ENCODE results near the gene UBE3B.

UBE3B gene

DNA sequence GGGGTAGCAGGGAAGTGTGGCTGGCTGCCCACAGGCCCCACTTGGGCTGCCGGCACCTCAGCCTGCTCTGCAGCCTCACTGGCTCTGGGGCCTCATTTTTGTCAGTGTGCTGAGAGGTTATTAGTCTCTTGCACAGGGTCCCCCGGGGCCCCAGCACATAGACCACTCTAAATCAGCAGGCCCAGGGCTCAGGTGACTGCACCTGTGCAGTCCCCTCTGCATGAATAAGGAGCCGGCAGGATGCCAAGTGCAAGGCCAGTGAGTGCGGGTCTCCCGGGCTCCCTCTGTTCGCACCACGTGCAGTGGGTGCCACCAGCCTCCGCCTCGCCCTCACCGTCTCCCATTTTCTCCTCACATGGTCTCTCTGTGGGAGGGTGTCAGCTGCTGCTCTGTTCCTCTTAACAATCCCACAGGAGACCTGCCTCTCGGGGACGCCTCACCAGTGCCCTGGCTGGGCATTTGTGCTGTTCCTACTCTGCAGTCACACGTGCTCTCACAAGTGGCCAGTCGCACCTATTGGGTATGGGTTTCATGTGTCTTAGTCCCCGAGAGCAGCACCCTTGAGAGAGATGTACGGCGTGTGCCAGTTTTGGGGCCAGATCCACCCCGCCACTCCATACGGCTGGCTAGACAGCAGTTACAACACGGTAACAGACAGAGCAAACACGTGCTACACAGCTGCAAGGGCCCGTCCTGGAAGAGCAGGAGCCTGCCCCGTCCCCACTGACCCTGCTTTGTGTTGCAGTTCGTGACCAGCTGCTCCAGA, 55.5 kb downstream of the UBE3B start:
- DNase-seq, result no peak

GRCh38 chr12:109533487-109533740, 56.0 kb downstream of the UBE3B start:
- DNase-seq, result no peak

- DNase-seq, result no peak
These were observed 57.0 kb downstream of the UBE3B start for GRCh38 chr12:109534456-109534855.

- DNase-seq, result no peak
These were observed 57.9 kb downstream of the UBE3B start for GRCh38 chr12:109535231-109535862.

- DNase-seq, result no peak
These were observed 58.4 kb downstream of the UBE3B start for GRCh38 chr12:109535863-109536250.

DNA sequence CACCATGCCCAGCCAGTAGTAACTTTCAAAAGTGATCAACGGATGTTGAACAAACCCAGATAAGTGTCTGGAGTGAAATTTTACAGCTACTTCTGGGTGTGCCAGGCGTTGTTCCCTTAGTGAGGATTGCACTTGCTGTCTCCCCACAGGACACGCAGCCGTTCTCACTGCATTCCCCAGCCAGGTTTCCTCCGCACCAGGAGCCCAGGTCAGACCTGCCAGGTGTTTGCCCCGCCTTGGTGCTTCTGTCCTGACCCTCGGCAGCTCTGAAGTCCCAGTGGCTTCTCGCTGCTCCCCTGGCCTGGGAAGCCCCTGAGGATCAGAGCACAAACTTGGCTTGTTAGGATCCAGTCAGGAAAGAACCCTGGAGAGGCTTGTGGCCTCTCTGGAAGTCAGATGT, 59.7 kb downstream of the UBE3B start:
- no peak for DNase-seq

GRCh38 chr12:109538191-109538863, 60.9 kb downstream of the UBE3B start:
- no peak for DNase-seq

DNA sequence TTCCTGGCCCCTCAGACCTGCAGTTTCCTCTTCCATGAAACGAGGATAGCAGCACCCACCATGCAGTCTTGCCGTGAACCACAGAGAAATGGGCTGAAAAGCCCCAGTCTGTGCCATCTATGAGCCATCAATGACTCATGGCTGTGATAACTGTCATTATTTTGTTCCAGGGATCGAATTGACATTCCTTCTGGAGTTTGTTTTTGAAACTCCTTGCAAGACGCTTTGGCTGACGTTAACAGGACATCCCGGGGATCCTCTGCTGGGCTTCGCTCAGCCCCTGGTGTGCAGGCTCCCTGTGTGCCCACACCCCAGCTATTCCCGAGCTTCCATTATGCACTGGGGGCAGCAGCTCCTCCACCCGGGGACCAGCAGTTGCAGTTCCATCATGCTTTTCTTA, 62.1 kb downstream of the UBE3B start:
- no peak for DNase-seq

DNA sequence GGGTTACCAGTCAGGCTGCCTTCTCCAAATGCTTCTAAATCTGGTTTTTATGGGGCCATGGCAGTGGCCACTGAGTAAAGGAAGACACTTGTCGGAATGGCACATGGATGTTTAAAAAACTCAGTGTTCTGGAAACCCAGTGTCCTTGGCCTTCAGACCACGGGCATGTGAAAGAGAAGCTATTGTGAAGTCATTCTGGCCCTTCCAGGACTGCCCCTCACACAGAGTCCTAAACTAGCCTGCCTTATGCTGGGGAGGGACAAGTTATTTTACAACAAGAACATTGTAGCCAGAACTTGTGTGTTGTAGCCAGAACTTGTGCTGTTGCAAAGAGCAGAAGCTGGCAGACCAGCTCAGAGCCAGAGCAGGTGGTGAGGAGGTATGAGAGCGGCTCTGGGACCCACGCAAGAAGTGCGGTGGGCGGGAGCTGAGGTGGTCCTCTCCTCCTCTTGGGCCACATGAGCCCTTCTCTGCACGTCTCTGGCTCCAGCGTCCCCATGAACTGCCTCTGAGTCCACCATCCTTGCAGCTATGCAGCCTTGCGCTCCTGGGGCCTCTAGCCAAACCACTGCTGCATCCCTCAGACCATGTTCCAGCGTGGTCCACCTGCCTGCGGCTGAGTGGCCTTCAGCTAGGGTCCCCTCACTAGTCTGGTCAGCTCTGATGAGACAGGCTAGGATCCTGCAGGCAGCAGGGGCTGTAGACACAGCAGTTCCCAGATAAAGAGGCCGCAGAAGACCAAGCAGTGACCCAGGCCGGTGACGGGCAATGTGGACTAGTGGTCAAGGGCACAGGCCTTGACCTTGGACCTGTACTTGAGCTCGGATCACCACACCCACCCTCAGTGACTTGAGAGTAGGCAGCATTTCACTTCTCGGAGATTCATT, 63.3 kb downstream of the UBE3B start:
- no peak for DNase-seq

DNA sequence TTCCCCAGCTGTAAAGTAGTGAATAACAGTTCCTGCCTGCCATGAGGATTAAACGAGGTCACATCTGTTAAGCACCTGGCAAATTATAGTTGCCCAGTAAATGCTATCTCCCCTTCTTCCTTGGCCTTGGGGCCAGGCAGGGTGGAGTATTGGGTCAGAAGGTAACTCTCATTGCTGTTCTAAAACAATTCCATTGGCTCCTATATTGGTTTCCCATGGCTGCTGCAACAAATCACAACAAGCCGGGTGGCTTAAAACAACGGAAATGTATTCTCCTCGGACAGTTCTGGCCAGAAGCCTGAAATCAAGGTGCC, 63.9 kb downstream of the UBE3B start:
- DNase-seq, result no peak

DNA sequence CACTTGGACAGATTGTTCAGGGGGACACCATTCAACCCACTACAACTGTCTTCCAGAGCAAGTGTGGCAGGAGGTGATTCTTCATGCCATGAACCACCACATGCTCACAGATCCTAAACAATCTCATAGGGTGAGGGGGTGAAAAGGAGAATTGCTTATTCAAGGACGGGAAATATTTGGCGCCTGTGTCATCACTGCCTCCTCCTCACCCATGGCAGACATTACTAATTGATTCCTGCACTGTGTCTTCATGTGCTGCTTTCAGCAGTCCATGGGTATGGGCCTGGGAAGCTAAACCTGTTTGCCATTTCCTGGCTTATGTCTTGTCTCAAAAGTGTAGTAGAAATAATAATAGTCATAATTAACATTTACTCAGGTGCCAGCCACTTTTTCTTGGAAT, 64.6 kb downstream of the UBE3B start:
- DNase-seq, result no peak

DNA sequence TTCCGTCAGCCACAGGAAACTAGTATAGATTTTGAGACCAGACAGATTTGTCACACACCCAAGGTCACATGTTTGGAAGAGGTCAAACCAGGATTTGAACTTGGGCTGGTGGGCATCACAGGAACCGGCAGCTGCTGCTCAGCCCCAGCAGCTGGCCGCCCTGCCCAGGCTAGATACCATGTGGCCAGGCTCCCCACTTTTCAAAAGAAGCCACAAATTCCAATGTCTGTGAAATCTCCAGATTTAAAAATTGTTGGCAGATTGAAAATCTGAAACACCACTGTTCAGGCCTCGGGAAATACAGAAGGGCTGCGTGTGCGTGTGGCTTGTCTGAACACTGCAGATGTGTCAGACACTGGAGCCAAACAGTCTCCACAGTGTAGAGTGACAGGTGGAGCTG, 65.4 kb downstream of the UBE3B start:
- DNase-seq, result no peak

DNA sequence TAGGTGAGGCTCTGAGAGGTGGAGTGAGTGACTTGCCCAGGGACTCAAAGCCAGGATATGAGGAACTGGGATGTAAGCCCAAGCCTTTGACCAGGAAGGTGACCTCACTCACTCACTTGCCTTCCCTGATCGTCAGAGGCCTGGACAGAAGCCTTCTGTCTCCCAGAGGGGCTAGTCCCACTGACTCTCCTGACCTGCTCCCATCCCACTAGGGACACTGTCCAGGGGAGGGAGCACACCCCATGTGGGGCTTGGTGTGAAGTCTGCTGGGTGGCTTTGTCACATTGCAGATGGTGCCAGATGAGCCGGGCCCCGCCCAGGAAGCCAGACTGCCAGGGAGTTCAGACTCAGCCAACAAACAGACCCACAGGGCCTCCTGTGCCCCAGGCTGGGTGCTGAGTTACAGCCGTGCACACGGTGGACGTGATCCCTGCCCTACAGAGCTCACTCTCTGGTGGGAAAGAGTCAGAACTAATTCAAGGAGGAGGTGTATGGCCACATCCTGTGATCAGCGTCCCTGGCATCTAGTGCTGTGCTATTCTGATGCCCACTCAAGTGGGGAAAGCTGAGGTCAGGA, 67.6 kb downstream of the UBE3B start:
- DNase-seq, result peak; percentile 18

GRCh38 chr12:109545826-109546225, 68.4 kb downstream of the UBE3B start:
- no peak for DNase-seq

- no peak for DNase-seq
These were observed 69.9 kb downstream of the UBE3B start for GRCh38 chr12:109547286-109547685.

DNA sequence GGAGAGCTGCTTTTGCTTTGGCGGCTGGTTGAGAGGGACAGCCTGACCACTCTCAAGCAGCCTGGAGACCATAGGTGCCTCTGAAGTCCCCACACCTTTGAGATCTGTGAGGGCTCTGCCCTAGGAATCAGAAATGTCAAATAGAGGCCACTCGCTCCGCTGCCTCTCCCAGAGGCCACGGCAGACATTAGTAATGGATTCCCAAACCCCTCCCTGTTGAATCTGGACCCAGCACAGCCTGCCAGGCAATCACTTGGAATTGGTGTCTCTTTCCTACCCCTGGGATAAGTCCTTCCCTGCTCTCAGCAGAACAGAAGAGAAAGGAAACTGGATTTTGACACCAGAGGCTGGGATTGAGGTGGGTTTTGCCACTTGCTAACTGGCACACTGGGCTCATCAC, 70.8 kb downstream of the UBE3B start:
- no peak for DNase-seq

DNA sequence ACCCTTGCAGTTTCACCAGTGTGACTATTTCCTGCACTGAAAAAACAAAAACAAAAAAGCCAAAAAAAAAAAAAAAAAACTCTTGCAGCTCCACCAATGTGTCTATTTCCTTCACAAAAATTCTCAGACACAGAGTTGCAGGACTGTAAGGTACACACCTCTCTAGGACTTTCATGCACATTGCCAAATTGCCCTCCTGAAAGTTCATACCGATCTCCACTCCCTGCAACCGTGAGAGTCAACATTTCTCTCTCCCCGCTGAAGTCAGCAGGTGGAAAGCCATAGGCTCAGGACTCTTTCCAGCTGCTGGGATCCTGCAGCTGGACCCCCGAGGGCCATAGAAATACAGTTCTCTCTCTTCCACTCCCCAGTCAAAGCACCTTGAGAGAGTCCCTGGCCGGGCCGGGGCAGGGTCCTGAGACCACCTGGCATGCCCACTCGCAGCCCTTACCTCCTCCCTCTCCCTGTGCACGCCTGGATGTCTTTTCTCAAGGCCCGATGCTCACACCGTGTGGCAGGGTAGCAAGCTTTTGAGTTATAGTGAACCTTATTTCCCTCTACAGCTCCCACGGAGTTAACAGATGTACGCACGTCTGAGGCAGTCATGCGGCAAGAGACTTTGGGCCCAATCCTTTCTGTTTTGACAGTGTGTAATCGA, 72.3 kb downstream of the UBE3B start:
- no peak for DNase-seq

DNA sequence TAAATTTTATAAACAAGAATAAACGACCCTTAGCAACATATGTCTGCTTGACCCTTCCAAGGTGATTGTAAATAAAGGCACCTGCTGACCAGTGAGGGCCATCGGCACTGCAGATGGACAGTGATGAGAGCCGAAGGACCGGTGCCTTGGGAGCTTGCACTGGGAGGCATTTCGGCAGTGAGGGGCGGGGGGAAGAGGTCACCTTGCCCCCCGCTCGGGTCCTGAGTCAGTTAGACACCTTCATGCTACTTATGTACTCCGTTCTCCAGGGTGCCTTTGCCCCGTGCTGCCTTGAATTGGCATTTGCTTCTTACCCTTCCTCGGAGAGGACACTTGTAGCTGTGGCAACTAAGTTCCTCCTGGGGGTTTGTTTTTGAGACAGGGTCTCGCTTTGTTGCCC, 72.8 kb downstream of the UBE3B start:
- DNase-seq, result no peak

GRCh38 chr12:109551108-109551507, 73.7 kb downstream of the UBE3B start:
- no peak for DNase-seq

- DNase-seq, result no peak
These were observed 75.5 kb downstream of the UBE3B start for GRCh38 chr12:109552971-109553370.

DNA sequence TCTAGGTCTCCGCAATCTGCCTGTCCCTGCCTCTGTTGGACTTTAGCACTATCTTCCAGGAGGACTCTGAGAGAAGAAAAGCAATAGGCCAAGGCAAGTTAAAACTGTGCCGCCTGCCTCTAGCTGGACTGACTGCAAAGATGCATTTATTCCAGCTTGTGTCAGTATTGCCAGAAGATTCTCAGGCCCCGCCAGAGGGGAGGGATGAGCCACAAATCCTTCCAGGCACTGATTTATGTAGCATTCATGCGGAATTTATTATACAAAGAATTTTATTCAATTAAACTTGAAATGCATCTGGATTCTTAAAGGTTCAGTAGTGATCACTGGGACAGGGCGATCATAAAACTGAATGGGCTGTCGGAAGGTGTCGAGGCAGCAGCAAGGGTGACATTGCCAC, 76.0 kb downstream of the UBE3B start:
- no peak for DNase-seq

DNA sequence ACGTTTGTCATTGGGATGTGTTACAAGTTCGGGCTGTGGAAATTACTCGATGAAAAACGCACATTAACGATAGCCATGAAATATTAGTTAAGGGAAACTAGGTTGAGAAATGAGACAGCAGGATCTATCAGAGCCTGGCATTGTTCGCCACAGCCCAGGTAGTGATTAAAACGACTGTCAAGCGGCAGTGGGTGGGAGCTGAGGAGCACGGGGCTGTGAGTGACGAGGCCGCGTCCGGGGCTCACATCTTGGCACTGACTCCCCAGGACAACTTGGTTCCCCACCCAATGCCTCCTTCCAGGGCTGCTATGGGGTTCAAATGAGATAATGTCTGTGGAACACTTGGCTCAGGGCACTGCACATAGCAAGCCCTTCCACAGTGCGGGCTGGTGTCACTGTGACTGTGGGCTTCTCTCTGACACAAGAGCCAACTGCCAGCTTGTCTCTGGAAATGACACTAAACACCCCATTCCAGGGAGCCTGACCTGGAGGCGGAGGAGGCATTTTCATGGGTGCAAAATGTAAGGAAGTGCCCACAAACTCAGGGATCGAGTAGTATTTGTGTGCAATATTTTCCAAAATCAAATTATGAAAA, 76.6 kb downstream of the UBE3B start:
- DNase-seq, result no peak

All from CD4-positive, alpha-beta T cell treated with Interleukin-17A for 4 hours (primary cell).